HG02571 (cell line): ENCODE results near the gene CNTN5.

Source experiments
- ATAC-seq: cut with Tn5 transposase; IDR thresholded peaks from one replicate; pipeline ENCODE4 v1.9.1; 2021; ENCODE audit warnings: mild to moderate bottlenecking, moderate library complexity; ENCODE audit not compliant: unreplicated experiment

Gene CNTN5

DNA sequence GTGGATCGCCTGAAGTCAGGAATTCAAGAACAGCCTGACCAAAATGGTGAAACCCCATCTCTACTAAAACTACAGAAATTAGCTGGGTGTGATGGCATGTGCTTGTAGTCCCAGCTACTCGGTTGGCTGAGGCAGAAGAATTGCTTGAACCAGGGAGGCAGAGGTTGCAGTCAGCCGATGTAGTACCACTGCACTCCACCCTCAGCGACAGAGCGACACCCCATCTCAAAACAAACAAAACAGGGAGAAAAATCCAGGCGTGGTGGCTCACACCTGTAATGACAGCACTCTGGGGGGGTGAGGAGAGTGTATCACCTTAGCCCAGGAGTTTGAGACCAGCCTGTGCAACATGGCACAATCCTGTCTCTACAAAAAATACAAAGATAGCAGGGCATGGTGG is 864.0 kb downstream of the CNTN5 start:
- ATAC-seq: no peak

DNA sequence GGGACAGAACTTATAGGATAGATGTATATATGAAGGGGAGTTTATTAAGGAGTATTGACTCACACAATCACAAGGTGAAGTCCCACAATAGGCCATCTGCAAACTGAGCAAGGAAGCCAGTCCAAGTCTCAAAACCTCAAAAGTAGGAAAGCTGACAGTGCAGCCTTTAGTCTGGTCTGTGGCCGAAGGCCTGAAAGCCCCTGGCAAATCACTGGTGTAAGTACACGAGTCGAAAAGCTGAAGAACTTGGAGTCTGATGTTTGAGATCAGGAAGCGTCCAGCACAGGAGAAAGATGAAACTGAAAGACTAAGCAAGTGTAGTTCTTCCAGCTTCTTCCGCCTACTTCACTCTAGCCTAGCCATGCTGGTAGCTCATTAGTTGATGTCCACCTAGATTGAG is 866.7 kb downstream of the CNTN5 start:
- no peak for ATAC-seq

DNA sequence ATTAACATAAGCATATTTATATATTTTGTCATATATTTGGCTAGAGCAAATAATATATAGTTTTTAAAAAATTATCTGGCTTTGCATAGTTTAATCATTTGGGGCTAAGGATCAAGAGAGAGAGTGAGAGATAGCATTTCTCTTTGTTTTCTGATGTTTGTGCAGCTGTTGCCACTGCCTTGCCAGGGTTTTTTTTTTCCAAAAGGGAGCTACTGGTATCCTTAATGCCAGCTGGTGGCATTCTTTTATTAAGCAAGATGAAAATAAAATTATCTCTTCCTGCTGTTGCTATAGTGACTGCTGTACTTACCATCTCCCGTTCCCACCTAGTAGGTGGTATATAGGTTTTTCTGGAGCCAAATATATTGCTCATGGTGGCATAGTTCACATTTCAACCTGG is 873.1 kb downstream of the CNTN5 start:
- ATAC-seq: no peak

DNA sequence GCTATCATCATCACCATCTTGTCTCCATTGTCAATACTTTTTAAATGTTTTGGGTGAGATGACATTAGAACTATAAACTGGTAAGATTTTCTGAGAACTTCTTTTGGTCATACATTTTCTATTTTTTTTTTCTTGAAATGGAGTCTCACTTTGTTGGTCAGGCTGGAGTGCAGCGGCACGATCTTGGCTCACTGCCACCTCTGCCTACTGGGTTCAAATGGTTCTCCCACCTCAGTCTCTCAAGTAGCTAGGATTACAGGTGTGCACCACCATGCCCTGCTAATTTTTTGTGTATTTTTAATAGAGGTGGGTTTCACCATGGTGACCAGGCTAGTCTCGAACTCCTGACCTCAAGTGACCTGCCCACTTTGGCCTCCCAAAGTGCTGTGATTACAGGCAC is 880.4 kb downstream of the CNTN5 start:
- no peak for ATAC-seq

DNA sequence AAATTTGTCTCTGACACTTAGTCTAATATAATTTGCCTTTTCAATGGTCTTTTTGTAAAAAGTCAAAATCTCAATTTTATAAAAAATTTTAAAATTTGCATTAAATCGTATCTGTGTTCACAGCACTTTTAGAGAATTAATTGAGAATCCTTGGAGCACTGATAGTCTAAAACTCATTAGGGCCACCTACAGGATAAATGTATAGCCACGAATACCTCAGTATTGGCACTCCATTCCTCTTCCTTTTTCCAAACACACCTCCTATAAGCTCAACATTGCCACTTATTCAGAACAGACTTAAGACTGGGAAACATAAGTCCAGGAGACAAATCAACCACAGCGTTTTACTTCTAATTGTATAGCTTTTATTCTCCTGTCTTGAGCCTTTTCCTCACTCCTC is 890.4 kb downstream of the CNTN5 start:
- ATAC-seq: no peak

DNA sequence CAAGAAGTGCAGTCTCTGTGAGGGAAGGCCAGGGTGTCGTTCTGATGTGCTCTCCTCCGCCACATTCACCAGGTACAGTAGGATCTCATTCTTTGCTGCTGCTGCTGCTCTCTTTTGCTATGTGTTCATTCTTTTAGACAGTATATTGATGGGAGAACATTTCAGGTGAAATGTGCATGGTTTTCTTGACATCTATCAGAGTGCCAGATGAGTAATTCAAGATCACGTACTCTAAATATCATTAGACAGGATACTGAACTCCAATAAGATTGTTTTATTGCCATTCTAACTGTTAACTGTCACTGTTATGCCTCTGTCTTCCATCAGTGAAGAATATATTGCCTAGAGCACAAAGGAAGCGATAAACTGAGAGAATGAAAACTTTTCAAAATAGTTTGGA is 895.3 kb downstream of the CNTN5 start:
- no peak for ATAC-seq

DNA sequence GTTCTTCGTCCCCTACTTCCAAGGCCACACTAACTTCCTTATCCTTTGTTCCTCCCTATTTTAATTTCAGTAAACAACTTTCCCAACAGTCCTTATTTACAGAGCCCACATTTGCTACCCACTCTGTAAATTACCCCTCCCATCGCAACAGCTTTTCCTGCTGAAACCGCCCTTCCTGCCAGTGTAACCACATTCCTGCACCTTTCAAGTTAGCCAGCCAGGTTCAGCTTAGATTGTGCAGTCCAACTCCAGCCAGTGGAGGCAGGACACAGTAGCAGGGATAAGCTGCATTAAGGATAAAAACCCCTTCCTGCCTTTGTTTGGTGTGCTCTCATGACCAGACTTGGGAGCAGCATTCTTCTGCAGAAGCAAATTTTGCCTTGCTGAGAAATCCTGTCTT is 898.0 kb downstream of the CNTN5 start:
- ATAC-seq: no peak

DNA sequence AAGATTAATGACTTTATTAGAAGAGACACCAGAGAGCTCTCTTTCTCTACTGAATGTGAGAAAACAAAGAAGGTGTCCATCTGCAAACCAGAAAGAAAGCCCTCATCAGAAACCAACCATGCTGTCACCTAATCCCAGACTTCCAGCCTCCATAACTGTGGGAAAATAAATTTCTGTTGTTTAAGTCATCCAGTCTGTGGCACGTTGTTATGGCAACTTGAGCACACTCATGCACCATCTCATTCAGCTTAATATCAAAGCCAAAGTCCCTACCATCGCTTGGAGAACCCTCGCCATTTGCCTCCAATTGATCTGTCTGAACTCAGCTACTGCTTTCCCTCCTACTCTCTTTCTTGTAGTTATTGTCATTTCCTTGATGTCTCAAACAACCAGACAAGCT is 900.2 kb downstream of the CNTN5 start:
- ATAC-seq: no peak

DNA sequence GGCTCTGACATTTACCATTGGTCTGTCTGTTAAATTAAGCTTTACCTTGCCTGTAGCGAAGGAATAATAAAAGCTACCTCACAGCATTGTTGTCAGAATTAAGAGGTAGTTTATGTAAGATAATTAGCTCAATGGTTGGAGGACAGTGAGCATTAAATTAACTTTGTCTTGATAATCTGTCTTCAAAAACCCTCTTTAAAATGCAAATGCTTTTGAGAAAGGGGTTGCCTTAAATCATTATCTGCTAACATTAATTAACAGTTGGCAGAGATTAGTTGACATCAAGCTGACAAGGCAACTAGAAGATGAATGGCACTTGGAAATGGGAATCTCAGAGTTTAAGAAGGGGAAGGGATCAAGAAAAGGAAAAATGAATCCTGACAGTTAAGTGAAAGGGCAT is 905.2 kb downstream of the CNTN5 start:
- ATAC-seq: no peak

DNA sequence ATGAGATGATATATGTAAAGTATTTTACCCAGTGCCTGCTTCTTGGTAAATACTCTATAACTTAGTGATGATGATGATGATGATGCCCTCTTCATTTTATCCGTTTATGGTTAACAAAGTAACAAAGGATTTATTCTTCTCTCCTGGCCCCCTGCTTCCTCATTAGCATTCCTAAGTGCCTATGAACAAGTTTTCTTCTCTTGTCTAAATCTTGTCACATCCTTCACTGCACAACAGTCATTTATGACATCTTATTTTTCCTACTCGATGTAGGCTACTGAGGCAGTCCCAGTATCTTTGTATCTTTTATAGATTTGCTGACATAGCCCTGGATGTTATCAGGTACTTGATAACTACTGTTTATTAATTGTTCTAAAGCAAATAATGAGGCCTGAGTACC is 911.9 kb downstream of the CNTN5 start:
- no peak for ATAC-seq

DNA sequence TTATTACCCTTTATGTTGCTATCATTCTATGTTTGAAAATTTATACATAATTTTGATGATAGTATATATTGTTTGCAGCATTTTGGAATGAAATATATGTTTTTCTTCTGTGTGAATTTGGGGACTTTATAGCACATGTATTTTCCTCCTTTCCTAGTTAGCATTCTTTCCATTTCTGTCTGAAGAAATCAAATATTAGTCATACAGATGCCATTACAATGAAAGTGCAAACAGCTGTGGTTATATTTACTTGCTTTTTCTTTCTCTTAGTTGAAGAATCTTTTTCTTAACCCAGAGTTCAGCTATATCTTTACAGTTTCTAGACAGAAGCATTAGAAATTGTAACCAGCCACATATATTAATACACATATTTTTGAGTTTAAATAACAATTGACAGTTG is 913.3 kb downstream of the CNTN5 start:
- no peak for ATAC-seq

DNA sequence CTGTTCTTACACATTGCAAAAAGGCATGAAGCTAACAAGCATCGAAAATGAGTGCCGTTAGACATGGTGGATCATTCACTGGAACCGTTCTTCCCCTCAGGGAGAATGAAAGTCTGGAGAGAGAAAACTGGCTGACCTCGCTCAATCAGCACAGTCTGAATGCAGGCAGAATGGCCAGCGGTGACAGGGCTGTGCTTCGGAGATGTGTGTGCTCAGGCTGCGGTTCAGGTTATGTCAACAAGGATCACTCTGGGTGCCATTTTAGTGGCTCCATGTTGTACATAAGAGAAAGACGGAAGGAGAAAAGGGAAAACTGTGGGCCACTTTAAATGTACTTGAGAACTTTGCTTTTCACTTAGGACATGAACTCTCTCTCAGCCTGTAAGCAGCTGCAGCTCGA is 916.6 kb downstream of the CNTN5 start:
- no peak for ATAC-seq

DNA sequence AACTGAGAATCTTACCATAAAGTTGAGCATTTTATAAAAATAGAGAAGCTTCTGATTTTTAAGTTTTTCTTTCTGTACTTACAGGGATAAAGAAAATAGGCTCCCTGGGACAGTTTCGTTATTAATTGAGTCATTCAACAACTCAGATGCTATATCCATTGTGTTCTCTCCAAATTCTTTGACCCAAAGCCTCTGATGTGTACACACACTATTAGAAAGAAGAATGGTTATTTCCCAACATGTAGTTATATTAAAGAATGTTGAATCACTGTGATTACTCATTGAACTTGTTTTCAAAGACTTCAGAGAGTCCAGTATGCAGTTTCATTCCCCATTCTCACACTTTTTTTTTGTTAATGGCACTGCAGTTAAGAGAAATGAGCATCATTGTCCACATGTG is 932.1 kb downstream of the CNTN5 start:
- no peak for ATAC-seq

DNA sequence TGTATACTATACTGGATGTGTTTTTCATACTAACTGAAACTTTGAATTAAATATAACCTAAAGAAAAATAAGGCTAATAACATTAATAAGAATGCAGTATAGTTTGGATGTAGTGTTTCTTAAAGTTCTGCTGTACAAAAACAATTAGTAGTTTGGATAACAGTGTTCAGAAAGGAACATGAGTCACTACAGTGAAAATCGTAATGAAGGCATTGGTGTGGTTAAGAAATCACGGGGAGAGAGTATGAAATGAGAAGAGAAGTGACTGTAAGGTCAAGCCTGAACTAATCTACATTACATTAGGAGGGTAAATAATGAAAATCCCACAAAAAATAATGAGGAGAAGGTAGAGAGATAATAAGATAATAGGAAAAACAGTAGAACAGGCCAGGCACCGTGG is 939.8 kb downstream of the CNTN5 start:
- ATAC-seq: no peak

DNA sequence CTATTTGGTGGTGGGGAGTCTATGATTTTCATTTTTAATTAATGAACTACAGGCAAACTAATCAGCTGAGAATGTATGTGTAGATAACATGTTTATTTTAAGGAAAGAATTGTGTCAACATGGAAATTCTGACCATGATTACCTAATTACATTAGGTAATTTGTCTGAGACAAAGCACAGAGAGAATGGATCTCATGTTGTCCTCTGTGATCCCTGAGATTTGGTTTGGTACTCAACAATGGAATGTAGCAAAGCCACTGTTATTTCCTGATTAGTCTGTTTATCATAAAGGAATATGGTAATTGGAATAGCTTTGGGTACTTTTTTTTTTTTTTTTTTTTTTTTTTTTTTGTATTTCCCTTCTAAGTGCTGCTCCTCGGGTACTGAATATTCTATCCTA is 947.6 kb downstream of the CNTN5 start:
- no peak for ATAC-seq

DNA sequence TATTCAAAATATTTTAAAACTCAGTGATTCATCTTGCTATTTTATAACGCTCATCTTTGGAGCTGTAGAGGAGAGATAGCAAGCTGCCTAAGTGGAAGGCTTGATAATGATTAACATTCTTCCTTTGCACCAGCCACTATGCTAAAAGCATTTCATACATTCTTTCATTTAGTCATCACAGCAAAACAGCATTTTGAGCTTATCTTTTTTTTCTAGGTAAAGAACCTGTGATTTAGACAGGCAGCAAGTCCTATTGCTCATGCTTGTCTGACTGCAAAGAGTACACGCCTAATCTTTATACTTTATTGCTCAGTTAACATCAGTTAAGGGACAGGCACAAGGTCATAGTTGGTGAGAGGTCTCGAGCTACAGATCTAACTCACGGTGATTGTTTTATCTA is 953.2 kb downstream of the CNTN5 start:
- ATAC-seq: no peak

DNA sequence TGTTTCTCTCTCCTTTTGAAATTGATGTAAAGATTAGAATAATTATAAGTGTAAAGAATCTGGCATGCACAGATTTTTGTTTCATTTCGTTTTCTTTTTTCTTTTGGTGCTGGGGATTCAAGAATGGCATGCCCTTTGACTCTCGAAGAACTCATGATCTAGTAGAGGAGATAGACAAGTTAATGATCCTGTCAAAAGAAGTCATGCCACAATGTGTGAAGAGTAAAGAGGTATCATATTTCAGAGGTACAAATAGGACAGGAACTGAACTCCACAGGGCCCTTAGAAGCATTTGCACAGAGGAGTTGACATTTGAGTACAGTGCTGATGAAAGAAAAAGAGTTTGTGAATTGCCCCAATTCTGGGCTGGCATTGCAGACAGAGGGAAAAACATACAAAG is 958.3 kb downstream of the CNTN5 start:
- ATAC-seq: no peak

DNA sequence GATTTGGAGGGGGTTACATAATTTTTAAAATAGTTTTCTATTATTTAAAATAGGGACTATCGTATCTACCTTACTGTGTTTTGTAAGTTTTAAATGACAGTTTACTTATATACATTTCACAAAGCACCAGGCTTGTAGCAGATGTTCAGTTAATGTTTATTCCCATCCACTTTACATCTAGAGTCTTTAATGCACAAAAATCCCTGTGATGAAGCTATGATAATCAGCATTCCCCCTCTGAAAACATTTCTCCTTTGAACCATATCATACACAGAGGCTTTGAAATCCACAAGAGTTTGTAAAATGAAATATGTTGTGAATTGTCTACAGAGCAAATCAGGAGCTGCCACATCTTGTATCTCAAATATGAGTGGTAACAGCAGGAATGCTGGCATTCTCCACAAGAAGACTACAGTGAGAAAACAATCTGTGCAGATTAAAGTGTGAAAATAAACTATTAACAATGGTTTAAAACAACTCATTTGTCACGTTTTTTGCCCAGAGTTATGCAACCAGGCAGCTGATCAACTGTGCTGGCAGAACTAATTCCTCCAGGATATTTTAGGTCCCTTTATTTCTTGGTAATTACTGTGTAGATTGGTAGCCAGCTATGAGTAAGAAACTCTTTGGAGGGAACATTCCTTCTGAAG is 967.2 kb downstream of the CNTN5 start:
- no peak for ATAC-seq

DNA sequence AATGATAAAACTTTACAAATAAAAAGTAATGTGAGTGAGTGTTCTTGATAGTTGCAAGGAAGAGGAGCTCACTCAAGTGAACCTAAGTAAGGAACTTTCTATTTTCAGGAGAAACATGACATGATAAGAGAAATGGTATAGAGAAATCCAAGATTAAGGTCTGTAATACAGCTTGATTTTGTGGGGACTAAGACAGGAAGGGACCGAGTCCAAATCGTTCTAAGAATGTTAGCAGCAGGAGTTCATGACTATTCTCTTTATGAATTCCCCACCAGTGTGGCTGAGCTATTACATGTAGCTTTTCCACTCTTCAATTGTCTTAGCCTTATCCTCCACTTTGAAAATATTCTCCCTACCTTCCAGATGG is 967.7 kb downstream of the CNTN5 start:
- ATAC-seq: no peak

DNA sequence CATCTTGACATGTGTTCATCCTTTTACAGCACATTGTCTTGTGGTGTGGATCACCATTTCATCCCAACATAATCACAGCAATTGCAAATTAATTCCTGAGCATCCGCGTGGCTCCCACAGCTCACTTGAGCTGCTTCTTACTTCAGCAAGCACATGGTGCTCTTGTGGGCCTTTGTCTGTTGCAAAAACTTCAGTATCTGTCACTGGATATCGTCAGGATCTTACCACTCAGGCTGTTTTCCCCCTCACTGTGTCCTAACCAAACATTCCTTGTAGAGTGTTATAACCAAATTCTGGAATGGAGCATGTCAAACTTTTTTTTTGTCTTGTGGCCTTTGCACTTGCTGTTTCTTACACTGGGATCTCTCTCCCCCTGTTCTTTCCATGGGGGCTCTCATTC is 983.2 kb downstream of the CNTN5 start:
- no peak for ATAC-seq

DNA sequence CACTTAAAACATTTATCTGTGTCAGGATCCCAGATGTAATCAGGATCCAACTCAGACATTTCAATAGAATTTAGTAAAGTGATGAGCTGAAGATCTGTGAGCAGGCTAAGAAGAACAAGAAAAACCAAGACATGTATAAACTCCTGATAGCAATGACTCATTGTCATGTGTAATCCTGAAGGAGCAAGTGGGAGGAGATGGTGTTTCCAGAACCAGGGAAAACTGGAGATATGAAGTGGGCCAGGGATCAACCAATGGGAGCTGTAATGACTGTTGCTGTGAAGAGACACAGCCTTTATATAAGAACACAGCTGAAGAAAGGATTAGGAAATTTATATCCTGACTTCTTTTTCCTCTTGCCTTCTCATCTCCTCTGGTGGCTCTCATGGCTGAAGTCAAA is 983.8 kb downstream of the CNTN5 start:
- ATAC-seq: no peak

DNA sequence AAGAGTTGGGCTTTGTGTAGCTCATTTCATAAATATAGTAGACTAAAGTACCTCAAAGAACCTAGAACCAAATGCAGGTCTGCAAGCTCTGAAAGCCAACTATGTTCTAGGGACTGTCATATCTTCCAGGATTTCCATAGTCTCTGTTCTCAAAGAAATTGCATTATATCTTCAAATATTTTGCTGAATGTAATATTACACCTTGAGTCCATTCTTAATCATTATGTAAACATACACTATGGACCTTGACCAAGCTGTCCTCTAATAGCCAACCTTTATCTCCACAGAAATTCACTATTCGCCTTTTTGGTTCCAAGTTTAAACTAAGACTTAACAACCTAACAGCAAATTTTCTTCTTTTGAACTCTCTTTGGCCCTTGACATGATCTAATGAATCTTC is 987.7 kb downstream of the CNTN5 start:
- ATAC-seq: no peak

DNA sequence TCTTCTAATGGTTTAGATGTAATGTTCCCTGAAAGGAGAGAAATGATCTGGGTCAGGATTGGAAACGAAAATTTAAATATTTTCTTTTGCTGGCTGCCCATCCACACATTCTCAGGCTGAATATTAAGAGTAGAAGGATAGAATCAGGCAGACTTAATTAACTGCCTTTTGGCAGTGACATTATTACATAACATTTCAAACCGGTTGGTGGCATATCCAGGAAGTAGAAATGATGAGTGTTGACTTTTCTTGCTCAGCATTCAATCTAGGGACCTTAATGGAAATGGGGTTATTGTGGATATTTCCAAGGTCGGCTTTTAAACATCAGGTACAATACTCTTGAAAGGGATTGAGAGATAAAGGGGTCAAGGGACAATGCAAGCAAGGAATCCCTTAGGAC is 989.0 kb downstream of the CNTN5 start:
- ATAC-seq: no peak

DNA sequence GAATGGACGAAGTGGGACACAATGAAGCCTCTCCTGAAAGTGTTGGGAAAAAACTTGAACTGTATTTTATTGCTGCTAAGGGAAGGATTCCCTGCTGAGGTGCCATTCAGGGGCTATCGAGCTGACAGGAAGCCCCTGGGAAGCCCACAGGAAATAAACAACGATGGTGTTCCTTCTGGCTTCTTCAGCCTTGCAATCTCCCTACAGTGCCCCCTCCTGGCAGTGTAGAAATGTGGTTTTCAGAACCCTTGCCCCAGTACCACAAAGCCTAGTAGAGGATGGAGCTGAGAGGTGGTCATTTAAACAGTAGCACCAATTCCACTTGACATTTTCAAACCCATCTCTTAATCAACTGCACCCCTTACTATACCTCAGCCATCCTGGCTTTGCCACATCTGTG is 989.6 kb downstream of the CNTN5 start:
- ATAC-seq: no peak
